Neural progenitor cell (in vitro differentiated cells): ENCODE measurements around the gene SPEF1.

ENCODE experiments used
- CTCF ChIP-seq: fragments of 200-600 bp; sonication (generic); IDR thresholded peaks from 2 replicates; pipeline ENCODE4 v1.5.1; 2017; ENCODE audit warnings: antibody characterized with exemption, mild to moderate bottlenecking
- EZH2 ChIP-seq: fragments of 200-600 bp; sonication (generic); IDR thresholded peaks from 2 replicates; pipeline ENCODE4 v1.6.1; 2017; ENCODE audit warnings: antibody characterized with exemption, mild to moderate bottlenecking, moderate library complexity

GRCh38 chr20:3800878-3801260 is 19.6 kb upstream of the SPEF1 start:
- no peak for TF ChIP-seq CTCF
- TF ChIP-seq EZH2 = no peak
